Left lung (tissue), 10 donors: ENCODE data around the gene NDUFA3. TPM values are rescaled to one million over a fixed set of nuclear protein-coding genes. Genes with fewer than 3 reads are reported as not detected.

Source experiments
- ATAC-seq: fragments of 200-7000 bp; cut with Tn5 transposase; one replicate; pipeline ENCODE4 v1.9.1; 2020; ENCODE audit warnings: moderate library complexity
- DNase-seq, 4 donors: peaks; one replicate each; pipeline ENCODE4 v3.0.0-alpha.2; 2013 to 2020
- H3K27ac ChIP-seq, 2 donors: fragments of 200-600 bp; sonication (generic) in 1 of 2; one replicate each; pipeline versions ENCODE4 v1.5.0 to v1.8.0; 2020 to 2021
- H3K27me3 ChIP-seq, 2 donors: fragments of 200-600 bp; sonication (generic) in 1 of 2; one replicate each; pipeline versions ENCODE4 v1.5.0 to v1.8.0; 2020 to 2021
- H3K36me3 ChIP-seq, 2 donors: fragments of 200-600 bp; sonication (generic) in 1 of 2; one replicate each; pipeline versions ENCODE4 v1.5.0 to v1.8.0; 2020 to 2021
- H3K4me1 ChIP-seq, 2 donors: fragments of 200-600 bp; one replicate each; pipeline ENCODE4 v1.8.0; 2021
- H3K4me3 ChIP-seq, 2 donors: fragments of 200-600 bp; sonication (generic) in 1 of 2; one replicate each; pipeline versions ENCODE4 v1.5.0 to v1.8.0; 2020 to 2021; ENCODE audit warnings: mild to moderate bottlenecking in 1 of 2
- H3K9me3 ChIP-seq, 2 donors: fragments of 200-600 bp; sonication (generic) in 1 of 2; one replicate each; pipeline versions ENCODE4 v1.5.0 to v1.8.0; 2020 to 2021
- intact Hi-C, 2 donors: fragments of 100-400 bp; cut with DNase I; formaldehyde crosslinking; loops; one replicate each; pipeline versions ENCODE4 v1.11.2 to v1.14.2; 2022
- polyA plus RNA-seq, 6 donors: library from polyadenylated mRNA; unstranded; fragments of 120-200 nt; gene quantifications; one replicate each; pipeline ENCODE4 v1.2.1, GENCODE V29; 2013; ENCODE audit not compliant: insufficient read length in 6 of 6
- total RNA-seq, 2 donors: library from RNA; stranded (reverse); fragmentation: NEBNext Ultra II Directional; extraction: Animal tissue kit (Norgen Biotek cat#: 25700); gene quantifications; one replicate each; pipeline ENCODE4 v1.2.1, GENCODE V29; 2021
- TF ChIP-seq, protein P1 (sequence below), 2 donors: fragments of 200-600 bp; sonication (generic) in 1 of 2; IDR thresholded peaks; one replicate each; pipeline versions ENCODE4 v1.5.0 to v1.8.0; 2021; ENCODE audit warnings: antibody characterized with exemption in 2 of 2
- donor health status: DM: no; HTN: yes; CAD: no.
- donor health status: DM: no; HTN: no; CAD: no.

Gene NDUFA3
- total and polyA plus RNA-seq, 8 donors = 60.4 to 126 (median 96.6) TPM

GRCh38 chr19:54069470-54069869 lies 33.2 kb upstream of the NDUFA3 start:
- no peak for DNase-seq
- H3K27me3 ChIP-seq = peaks cover 0 to 10% of the 10 kb centered on the region in 2 donors
- intact Hi-C loops = no loop called here
- no peak overlapping the region for H3K27ac ChIP-seq
- no peaks in the 10 kb centered on the region for H3K36me3 ChIP-seq
- peaks cover 0 to 8% of the 10 kb centered on the region in 2 donors for H3K9me3 ChIP-seq
- H3K4me3 ChIP-seq = no peak overlapping the region
- H3K4me1 ChIP-seq = no peaks in the 10 kb centered on the region
- TF ChIP-seq, protein P1, sequence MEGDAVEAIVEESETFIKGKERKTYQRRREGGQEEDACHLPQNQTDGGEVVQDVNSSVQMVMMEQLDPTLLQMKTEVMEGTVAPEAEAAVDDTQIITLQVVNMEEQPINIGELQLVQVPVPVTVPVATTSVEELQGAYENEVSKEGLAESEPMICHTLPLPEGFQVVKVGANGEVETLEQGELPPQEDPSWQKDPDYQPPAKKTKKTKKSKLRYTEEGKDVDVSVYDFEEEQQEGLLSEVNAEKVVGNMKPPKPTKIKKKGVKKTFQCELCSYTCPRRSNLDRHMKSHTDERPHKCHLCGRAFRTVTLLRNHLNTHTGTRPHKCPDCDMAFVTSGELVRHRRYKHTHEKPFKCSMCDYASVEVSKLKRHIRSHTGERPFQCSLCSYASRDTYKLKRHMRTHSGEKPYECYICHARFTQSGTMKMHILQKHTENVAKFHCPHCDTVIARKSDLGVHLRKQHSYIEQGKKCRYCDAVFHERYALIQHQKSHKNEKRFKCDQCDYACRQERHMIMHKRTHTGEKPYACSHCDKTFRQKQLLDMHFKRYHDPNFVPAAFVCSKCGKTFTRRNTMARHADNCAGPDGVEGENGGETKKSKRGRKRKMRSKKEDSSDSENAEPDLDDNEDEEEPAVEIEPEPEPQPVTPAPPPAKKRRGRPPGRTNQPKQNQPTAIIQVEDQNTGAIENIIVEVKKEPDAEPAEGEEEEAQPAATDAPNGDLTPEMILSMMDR (IDR thresholded peaks at IDR 0.05) = no peak
- ATAC-seq = no peak

- Histone ChIP-seq H3K27me3 (no peaks in the 10 kb centered on the region), H3K4me1 (peaks cover 0 to 14% of the 10 kb centered on the region in 2 donors), H3K9me3 (peaks cover 0 to 8% of the 10 kb centered on the region in 2 donors), H3K27ac (no peak overlapping the region), H3K4me3 (no peak overlapping the region), H3K36me3 (no peaks in the 10 kb centered on the region)
- DNase-seq (no peak), ATAC-seq (no peak)
- TF ChIP-seq, protein P1 (IDR thresholded peaks at IDR 0.05) = no peak
- intact Hi-C loops = no loop called here
These were observed 28.8 kb upstream of the NDUFA3 start for GRCh38 chr19:54073829-54074228.

DNA sequence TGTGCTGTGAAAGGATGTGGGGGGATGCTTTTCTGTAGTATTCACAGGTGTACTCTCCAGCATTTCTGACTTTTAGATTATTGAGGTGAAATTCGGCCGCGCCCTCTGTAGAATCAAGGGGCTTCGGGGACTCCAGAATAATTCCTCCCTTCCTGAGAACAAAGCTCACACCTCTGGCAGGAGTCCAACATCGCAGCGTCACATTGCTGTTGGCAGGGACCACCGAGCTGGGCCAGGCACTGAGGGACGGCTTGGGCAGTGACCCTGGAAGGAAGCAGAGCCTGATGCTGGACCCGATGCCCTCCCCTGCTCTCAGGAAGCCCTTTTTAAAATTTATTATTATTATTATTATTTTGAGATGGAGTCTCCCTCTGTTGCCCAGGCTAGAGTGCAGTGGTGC lies 27.8 kb upstream of the NDUFA3 start:
- intact Hi-C loops = no loop called here
- no peak for ATAC-seq
- Histone ChIP-seq H3K4me3 (no peak overlapping the region), H3K36me3 (no peaks in the 10 kb centered on the region), H3K27me3 (no peaks in the 10 kb centered on the region), H3K27ac (no peak overlapping the region), H3K4me1 (peaks cover 0 to 14% of the 10 kb centered on the region in 2 donors), H3K9me3 (peaks cover 0 to under 1% of the 10 kb centered on the region in 2 donors)
- TF ChIP-seq, protein P1 (IDR thresholded peaks at IDR 0.05) = no peak
- DNase-seq = no peak

- Histone ChIP-seq H3K9me3 (peaks cover 0 to 6% of the 10 kb centered on the region in 2 donors), H3K36me3 (no peaks in the 10 kb centered on the region), H3K27ac (peak overlapping the region in 1 of 2 donors; percentile 38), H3K4me1 (peaks cover 0 to 25% of the 10 kb centered on the region in 2 donors), H3K4me3 (no peak overlapping the region), H3K27me3 (no peaks in the 10 kb centered on the region)
- TF ChIP-seq, protein P1 (IDR thresholded peaks at IDR 0.05) = no peak
- DNase-seq = no peak
- ATAC-seq = no peak
- intact Hi-C loops = no loop called here
These were observed 25.3 kb upstream of the NDUFA3 start for GRCh38 chr19:54077334-54077733.

DNA sequence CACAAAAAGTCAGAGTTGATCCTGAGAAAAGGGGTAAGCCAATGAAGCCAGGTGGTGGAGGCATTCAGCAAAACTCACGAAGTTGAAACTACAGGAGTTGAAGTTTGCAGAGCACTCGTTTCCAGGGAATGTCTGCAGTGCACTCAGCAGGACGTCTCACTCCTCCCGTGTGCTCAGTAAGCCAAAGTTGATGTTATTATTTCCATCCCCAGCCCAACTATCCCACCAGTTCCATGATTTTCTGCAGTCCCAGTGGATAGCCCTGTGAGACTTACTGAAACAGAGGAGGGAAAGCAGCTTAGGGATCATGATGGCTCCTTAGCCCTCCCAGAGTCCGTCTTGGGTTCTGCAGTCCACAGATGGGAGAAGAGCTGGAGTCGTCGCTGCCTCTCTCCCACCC lies 21.6 kb upstream of the NDUFA3 start, which contains the start of gene TARM1:
Gene TARM1 (minus strand): TSS at position 334 of the 400 bp plus-strand sequence. CDS start 25 bp downstream, at position 309.
- peaks cover 0 to 25% of the 10 kb centered on the region in 2 donors for H3K4me1 ChIP-seq
- H3K4me3 ChIP-seq = no peak within 1 kb of the TSS
- H3K36me3 ChIP-seq = no peaks in the 10 kb centered on the region
- H3K27me3 ChIP-seq = no peaks in the 10 kb centered on the region
- intact Hi-C loops = no loop called here
- TF ChIP-seq, protein P1 (IDR thresholded peaks at IDR 0.05) = no peak
- no peak for ATAC-seq
- H3K9me3 ChIP-seq = peaks cover 0 to 12% of the 10 kb centered on the region in 2 donors
- DNase-seq = no peak
- H3K27ac ChIP-seq = peak within 1 kb of the TSS in 1 of 2 donors; percentile 48
